Activated CD4-positive, alpha-beta T cell treated with anti-CD3 and anti-CD28 coated beads, Interleukin-2, Interleukin-4, amounts not matched to agents 100 ng/mL and 50 ng/mL, durations not matched to agents 16 hours and 8 hours (primary cell): Measurements from ENCODE around the gene C18orf63.
A peak's percentile ranks its signal among the peaks of the same experiment; 100 is the strongest.

Experiments
- DNase-seq: peaks from one replicate; pipeline ENCODE4 v3.0.0-alpha.2; 2020; ENCODE audit warnings: low spot score

The C18orf63 gene

GRCh38 chr18:74376523-74376922 is 60.9 kb downstream of the C18orf63 start:
- DNase-seq, result no peak

GRCh38 chr18:74377776-74378175 is 62.1 kb downstream of the C18orf63 start:
- DNase-seq, result no peak

- DNase-seq, result no peak
These were observed 62.6 kb downstream of the C18orf63 start for GRCh38 chr18:74378179-74378682.

DNA sequence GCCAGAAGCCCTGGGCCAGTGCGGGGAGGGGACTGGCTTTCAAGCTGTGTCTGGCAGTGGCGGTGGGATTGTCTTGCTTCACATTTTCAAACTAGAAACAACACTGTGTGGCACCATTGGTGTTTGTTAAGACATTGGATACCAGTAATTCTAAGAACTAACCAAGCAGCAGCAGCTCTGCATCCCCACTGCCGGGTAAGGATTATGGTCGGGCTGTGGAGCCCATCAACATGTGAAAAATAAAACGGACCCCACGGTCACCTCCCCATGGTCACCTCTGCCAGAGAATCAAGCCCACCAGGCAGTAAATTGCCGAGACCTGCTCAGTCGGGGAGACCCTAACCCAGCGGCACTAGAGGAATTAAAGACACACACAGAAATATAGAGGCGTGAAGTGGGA is 65.3 kb downstream of the C18orf63 start:
- no peak for DNase-seq

DNA sequence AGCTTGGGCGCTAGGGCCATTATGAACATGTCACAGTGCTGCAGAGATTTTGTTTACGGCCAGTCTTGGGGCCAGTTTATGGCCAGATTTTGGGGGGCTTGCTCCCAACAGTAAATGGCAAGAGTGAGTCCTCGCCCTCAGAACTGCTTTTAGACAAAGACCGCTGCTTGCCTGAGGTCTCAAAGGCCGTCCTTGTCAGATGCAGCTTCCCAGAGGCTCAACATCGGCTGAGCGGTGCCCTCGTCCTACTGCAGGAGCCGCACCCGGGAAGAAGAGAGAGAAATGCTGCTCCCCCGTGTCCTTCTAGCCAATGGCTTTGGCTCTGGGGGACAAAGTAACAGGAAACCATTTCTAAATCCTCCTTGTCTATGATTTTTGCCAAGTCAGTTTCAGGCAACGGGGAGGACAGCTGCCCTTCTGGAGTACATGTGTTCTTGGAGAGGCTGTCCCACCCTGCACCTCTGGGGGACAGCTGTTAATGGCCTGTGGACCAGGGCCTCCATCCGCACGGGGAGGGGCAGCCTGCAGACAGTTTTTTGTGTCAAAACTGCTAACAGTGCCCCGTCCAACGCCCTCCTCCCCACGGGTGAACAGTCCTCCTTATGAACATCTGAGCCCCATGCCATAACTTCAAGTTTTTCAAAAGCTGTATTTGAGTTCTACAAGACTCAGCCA is 66.1 kb downstream of the C18orf63 start:
- no peak for DNase-seq

DNA sequence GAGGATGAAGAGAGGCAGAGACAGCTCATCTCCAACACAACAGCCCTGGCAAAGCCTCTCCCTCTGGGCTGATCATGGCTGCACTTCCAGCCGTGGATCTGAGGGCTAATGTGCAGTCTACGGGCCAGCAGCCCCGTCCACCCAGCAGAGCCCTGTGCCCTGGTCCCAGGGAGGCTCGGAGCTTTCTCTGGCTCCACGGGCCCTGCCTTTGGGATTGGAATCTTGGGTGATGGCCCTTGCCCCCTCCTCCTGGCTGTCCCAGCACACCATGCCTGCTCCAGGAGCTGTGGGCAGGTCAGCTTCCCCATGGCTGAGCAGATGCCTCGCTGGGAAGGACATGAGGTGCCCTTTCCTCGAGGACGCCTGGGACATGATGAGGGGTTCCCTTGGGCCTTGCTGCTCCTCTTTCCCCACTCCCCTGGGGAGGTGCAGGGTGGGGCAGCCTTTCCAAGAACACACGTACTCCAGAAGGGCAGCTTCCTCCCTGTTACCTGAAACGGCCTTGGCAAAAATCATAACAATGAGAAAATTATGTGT is 66.9 kb downstream of the C18orf63 start:
- DNase-seq, result no peak

GRCh38 chr18:74387383-74387782 is 71.7 kb downstream of the C18orf63 start:
- DNase-seq, result no peak

DNA sequence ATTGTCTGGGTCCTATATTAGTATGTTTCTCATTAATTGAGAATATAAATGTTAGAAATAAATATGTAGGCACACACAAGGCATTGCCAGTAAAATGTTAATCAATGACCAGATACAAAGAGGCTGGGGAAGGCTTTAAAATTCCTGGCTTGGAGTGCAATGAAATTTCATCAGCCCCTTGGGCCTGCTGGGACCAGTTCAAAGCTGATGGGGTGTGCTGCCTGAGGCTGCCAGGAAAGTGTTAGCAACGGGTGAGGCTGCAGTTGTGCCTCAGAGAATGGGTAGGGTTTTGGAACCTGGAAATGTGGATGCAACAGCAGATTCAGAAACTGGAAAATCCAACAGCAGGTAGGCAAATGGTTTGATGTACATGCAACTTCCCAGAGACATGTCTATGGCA is 72.6 kb downstream of the C18orf63 start:
- no peak for DNase-seq

DNA sequence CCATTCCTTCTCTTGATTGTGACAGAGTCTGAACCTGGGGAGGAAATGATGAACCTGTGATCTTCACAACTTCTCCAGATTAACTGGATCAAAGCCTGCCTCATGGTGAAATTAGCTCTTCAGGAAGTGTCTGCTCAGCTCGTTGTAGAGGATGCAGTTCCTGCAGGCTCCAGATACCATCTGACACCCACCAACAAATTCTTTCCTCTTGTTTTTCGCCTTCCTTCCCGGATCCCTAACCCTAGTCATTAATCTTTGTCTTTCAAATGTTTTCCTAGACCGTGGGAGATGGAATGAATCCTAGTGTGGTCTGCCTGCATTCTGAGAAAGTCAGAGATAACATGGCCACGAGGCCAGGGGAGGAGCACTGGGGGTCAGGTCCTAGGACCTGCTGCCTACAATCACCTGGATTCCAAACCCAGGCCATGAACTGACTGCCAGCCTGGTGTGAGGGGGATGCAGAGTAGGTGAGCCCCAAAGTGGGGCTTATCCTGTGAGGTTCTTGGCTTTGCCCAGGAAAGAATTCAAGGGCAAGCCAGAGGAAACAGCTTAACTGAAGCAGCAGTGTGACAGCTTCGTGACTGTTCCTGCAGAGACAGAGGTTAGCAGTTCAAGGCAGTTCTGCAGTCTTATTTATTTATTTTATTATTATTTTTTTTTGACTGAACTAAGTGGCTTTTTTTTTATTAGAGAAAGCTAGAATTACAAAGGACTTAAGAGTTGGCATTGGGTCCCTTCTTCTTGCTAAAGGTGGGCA is 73.7 kb downstream of the C18orf63 start:
- no peak for DNase-seq

DNA sequence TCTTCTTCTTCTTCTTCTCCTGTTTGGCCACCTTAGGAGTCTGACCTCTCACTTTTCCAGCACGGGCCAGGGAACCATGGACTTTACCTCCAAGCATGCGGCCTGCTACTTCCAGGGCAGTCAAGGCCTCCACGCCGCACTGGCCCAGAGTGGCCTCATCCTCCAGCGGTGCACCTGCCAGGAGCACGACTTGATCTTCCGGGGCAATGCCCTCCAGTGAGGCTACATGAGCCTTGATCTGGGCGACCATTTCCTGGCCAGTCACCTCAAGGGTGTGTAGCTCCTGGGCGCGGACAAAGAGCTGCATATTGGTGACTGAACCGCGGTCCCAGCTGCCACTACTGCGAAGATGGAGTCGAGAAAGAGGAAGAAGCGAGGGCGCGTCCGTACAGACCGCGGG is 74.4 kb downstream of the C18orf63 start:
- DNase-seq, result no peak

- peak; percentile 20 for DNase-seq
These were observed 75.3 kb downstream of the C18orf63 start for GRCh38 chr18:74390900-74391299.

DNA sequence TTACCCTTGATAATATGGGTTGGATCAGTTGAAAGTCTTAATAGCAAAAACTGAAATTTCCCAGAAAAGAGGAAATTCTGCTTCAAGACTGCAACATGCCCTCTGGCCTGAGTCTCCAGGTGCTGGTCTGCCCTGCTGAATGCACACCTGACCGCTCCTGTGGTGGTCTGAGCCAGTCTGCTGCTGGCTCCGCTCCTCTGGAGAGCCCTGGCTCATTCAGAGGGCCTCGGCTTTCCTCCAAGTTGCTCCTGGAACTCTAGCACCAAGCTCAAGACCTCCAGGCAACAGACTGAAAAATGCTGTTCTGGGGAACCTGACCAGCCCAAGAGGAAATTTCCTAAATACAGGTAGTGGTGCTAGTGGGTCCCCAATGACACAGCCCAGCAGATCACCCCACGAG is 76.7 kb downstream of the C18orf63 start:
- DNase-seq, result no peak

DNA sequence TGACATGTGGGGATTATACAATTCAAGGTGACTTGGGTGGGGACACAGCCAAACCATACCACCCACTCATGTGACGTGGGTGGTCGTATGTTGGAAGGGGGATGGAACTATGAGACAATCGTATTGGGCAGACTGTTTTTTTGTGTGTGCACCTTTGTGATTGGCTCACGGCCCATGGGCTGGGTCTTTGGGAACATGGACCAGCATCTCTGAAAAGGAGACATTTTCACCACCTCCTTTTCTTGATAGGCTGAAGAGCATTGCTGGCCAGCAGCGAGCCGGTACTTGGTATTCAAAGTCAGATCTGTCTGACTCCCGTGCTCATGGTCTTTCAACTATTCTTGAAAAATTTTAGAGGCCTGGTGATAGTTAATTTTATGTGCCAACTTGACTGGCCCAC is 79.4 kb downstream of the C18orf63 start:
- DNase-seq, result no peak

DNA sequence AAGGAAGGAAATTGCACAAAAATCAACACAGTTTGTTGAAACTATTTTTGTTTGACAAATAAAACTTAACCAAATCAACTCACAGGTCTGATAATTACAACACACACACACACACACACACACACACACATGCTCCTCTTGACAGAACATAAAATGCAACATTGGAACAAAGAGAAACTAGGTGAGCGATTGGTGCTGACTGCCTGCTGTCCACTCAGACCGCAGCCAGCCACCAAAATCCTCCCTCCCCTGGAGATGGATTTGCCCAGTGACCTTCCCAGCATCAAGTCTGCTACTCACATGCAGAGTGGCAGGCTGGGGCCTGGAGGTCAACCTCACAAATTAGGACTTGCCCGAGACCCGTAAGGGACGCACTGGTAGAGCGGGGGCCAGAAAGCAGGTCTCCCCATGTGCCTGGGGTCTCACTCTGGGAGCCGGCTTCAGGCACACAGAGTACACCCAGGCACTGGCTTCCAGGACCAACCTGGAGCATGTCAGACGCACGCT is 80.1 kb downstream of the C18orf63 start:
- no peak for DNase-seq

GRCh38 chr18:74396171-74397169 is 80.8 kb downstream of the C18orf63 start:
- DNase-seq, result no peak

DNA sequence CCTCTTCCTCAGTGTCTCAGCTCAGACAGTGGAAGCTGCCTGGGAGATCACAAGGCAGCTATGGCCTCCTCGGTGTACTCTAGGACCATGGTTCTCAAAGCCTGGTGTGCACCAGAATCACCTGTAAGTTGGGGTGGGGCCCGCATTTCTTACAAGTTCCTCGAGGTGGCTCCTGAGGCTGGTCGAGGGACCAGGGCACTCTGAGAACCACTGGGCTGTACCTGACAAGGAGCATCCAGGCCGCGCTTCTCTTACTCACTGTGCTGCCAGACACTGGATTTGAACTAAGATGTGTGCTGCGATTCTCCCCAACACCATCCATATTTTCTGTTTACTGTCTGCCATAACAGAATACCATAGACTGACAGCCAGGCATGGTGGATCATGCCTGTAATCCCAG is 81.9 kb downstream of the C18orf63 start:
- no peak for DNase-seq

- no peak for DNase-seq
These were observed 83.7 kb downstream of the C18orf63 start for GRCh38 chr18:74399091-74399887.

DNA sequence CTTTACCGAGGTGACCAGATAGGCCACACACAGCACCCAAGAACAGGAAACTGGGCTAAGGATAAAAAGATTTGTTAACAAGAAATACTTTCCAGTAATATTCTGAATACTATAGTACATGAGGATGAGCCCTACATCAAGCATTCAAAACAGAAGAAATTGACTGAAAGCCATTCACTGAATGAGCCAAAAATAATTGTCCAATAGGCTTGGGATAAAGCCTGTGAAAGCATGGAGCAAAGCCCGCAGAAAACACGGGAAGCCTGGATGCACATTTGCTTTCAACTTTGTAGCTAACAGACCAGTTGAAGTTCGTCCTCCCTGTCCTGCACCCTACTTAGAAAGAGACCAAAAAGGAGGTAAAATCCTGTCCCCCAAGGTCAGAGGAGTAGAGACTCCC is 85.2 kb downstream of the C18orf63 start:
- DNase-seq, result no peak

GRCh38 chr18:74402806-74403433 is 87.3 kb downstream of the C18orf63 start:
- no peak for DNase-seq

- DNase-seq, result no peak
These were observed 92.2 kb downstream of the C18orf63 start for GRCh38 chr18:74407888-74408287.
